ENCODE data around the gene PHLDA3.
"Not testable (repeated sequence)": the region's sequence is repeated elsewhere in the genome, so short reads cannot be mapped to it uniquely, and the experiment has no call there.

Gene PHLDA3

GRCh38 chr1:201503397-201504176 lies 34.6 kb upstream of the PHLDA3 start:
- DNase-seq: peak; percentile 99

DNA sequence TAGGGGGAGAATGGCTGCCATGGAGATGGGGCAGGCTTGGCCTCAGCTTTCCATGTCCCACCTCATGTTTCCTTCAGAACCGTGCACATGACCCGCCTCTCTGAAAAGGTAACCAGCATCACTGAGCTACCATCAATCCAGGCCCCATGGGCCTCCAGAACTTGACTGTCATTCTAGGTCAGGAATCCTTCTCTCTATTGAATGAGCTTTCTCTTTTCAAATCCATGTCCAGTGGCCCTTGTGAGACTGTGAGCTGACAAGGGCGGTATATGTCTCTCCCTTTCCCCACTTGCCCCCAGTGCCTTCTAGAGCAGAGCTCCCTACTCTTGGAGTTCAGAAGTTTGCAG lies 33.5 kb upstream of the PHLDA3 start:
- no peak for DNase-seq

DNA sequence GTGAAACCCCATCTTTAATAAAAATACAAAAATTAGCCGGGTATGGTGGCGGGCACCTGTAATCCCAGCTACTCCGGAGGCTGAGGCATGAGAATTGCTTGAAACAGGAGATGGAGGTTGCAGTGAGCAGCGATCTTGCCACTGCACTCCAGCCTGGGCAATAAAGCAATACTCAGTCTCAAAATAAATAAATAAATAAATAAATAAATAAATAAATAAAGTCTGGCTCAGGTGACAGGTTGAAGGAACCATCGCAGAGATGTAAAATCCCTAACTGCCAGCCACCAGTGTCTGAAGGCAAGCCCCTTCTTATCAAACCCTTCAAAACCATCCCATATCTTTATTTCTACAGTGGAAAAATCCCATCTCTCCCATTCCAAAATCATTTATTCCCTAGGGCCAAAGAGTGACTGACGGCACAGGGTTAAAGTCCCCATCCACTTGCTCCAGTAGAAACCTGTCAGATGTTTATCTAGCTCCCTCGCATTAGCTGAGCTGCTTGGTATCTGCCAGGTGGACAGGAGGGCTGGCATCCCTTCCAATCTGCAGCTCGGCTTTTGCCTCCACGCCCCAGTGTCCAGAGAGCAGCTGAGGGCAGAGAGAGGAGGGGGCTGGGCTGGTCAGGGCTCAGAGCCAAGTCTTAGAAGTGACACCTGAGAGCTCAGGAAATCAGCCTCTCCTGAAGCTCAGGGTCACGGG lies 33.0 kb upstream of the PHLDA3 start:
- no peak for DNase-seq

DNA sequence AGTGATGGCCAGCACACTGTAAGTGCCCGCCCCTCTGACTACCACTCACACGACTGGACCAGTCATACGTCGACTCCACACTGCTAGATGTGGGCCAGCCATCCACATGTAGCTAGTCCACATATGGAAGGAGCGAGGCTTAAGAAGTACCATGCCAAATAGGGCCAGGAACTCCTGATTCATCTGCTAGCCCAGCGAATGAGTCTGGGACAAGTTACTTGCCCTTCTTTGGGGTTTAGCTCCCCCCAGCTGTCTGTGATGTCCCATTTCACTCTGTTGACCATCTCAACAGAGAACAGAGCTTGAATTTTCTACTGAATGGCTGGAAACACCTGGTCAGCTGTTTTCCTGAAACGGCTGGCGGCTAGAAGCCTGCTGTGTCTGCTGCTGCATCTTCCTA lies 32.2 kb upstream of the PHLDA3 start:
- peak; percentile 78 for DNase-seq

DNA sequence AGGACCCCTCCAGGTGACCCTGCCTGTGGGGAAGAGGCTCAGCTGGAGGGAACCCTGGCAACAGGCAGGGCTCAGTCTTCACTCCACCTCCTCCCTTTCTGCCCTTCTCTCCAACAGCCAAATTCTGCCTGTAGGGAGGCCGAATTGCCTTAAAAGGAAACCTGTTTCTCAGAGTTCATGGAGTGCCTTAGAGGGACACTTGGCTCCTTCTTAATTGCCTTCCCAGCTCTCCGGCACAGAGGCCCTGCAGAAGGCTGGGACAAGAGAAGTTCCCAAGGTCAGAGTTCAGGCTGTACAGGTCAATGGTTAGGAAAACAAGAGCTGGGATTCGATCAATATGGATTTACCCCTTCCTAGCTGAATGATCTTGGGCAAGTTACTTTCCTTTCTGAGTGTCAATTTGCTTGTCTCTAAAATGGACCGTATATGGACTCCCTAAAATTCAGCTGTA lies 31.7 kb upstream of the PHLDA3 start:
- DNase-seq: peak; percentile 50

DNA sequence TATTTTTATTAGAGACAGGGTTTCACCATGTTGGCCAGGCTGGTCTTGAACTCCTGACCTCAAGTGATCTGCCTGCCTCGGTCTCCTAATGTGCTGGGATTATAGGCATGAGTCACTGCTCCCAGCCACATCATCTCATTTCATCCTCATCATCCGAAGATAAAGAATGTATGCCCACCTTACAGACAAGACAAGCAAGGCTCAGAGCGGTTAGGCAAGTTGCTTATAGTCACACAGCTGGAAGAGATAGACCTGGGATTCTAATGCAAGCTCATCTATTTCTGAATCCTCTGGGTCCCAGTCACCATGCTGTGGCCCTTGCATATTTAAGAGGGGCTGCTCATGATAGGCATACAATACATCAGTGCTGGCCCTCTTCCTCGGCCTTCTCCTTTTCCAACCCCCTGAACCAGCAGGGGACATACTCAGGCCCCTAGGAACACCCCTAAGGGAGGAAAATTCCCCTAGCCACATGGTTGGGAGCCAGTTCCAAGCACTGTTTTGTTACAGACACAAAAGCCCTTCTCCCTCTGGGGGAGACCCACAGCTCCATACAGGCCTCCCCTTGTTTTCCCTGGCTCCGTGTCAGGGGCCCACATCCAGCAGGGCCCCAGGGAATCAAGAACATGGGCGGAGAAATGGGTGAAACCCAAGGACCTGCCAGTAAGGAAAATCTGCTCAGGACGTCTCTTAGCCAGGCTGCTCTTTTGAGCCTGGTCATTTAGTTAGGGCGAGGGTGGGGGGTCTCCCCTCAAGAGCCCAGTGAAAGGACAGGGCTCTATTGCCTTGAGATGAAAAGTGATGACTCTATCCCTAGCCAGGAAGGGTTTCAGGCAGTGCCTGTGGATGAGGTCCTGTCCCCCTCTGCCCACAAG lies 31.0 kb upstream of the PHLDA3 start:
- DNase-seq: no peak

DNA sequence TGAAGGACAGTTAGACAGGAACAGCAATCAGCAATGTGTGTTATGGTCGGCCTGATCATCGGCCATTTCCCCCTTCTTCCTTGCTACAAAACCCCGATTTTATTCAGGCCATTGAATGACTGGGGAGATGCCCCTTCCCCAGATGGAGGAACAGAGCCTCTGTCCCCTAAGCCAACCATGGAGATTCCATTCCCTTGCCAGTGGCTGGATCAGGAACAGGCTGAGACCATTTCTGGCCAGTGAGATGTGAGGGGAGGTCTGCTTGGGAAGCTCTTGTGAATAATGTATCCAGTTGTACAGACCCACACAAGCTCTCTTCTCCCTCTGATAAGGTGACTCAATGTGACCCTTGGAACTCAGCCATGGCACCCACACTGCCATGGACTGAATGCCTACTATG lies 30.2 kb upstream of the PHLDA3 start:
- no peak for DNase-seq

GRCh38 chr1:201498621-201499020 lies 29.6 kb upstream of the PHLDA3 start:
- no peak for DNase-seq

GRCh38 chr1:201497935-201498509 lies 29.0 kb upstream of the PHLDA3 start:
- DNase-seq: no peak

DNA sequence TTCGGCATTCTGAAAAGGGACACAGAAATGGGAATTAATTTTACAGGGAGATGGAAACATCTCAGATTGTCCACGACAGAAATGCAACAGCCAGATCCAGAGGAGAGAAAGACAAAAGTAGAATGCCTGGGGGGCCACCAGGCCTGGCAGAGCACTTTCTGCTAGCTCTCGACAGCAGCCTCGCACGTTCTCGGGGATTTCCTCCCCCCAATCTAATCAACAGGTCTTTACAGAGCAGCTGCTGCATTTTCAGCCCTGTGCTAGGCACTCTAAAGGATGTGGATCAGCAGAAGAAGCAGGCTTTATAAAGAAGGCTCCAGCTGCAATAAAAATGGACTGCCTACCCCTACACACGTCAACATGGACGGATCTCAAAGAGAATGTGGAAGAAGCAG lies 27.3 kb upstream of the PHLDA3 start:
- DNase-seq: no peak

GRCh38 chr1:201495551-201496295 lies 26.7 kb upstream of the PHLDA3 start:
- DNase-seq: no peak

DNA sequence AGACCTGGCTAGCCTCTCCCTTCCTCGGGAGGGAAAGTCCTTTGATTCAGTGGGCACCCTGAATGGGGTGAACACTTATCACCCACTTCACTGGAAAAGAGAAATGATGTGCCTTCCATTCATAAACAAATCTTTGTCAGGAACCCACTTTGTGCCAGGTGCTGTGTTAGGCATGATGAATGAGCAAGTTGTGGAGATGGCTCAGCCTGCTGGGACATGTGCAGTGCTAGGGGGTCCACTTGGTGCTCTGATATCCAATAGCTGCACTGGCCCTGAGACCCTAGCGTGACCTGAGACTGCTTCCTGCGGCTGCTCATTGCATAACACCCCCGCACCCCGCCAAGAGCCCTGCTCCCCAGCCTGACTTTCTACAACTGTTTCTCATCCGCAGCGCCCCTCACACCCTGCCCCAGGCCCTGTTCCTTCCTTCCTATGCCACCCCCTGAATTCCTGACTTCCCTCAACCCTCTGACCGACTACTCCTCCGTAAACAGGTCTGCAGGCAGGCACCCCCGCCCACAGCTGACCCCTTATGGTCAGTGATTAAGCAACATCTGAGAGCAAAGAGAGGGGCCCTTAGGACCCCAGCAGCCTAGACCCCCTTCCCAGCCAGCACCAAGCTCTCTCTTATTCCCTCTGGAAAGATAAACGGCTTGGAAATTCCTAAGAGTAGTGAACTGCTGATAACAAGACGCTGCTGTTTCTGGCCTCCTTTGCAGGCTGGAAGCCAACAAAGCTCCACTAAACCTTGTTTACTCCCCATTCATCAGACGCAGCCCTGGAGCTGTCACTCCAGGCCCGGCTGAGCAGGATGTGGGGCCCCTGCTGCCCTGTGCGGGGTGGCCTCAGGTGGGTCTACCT lies 25.0 kb upstream of the PHLDA3 start:
- DNase-seq: no peak

DNA sequence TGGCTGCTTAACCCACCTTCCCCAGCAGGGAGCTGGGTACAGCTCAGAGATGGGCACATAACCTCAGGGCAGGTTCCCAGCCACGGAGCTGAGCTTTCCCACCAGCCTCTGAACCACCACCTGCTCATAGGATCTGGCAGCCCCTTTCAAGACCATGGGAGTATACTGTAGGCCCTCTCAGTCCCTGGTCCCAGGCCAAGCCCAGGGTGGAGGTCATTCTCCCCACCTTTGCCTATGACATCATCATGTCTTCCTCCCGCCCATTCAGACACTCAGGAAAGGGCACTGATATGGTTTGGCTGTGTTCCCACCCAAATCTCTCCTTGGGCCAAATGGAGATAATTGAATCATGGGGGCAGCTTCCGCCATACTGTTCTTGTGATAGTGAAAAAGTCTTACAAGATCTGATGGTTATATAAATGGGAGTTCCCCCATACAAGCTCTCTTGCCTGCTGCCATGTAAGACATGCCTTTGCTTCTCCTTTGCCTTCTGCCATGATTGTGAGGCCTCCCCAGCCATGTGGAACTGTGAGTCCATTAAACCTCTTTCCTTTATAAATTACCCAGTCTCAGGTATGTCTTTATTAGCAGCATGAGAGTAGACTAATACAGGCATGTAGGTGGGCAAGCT lies 24.2 kb upstream of the PHLDA3 start:
- not testable (repeated sequence) for DNase-seq

DNA sequence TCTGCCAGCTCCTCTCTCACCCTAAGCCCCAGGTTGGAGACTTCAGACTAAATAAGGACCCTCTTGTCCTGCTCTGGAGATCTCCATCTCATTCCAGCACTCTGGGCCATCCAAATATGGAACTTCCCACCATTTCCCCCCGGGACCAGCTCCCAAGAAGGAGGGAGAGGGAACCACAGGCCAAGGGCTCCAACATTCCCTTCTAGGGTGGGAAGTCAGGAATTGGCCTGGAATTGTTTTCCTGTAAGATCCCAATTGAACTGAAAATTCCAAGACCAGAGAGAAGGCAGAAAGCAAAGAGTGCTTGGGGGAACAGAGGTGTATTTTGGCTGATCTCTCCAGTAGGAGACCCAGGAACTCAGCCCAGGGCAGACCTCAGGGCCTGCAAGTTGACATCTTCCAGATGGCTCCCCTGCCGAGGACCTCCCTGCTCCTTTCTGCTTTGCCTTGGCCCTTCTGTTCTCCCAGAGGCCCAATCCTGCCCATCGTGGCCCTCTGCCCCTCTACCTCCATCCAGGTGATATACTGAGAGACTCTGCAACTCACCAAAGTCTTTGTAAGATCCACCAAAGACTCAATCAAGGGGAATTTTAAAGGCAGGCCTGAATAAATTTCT lies 23.0 kb upstream of the PHLDA3 start:
- DNase-seq: peak; percentile 56

DNA sequence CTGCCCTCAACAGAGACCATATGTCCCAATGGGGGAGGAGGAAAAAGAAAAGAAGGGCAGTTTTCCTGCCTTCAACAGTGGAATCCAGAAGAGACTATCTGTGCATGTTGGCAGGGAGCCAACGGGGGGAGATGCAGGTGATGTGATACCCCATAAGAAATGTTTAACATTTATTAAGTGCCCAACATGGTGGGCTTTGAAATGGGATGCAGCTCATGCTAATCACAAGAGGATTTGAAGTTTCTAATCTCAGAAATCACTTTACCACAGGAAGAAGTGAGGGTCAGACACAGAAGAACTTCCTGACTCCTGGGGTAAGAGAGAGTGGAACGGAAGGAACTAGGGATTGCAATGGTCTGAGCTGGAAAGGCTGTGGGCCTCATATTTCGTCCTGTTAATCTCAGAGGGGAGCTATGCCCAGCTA lies 21.7 kb upstream of the PHLDA3 start:
- no peak for DNase-seq

DNA sequence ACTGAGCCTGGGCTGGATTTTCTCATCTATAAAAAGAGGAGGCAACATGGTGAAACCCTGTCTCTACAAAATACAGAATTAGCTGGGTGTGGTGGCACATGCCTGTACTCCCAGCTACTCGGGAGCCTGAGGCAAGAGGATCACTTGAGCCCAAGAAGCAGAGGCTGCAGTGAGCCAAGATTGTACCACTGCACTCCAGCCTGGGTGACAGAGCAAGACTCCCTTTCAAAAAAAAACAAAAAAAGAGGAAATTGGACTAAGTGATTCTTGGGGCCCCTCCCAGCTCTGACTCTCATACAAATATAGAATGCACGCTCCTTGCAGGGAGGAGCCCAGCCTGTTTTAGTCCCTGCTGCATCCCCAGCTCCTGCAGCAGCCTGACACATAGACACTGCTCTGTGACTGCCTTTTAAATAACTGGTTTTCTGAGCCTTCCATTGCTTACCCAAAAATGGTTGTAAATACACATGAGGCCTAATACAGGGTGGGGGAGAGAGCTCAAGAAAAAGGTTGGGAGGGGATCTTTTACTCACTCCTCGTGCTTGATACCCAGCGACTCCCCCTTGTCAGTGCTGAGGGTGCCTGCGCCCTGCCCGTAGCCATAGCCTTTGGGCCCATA lies 20.8 kb upstream of the PHLDA3 start:
- DNase-seq: no peak

- DNase-seq: peak; percentile 96
Observed at GRCh38 chr1:201488830-201489589, 20.0 kb upstream of the PHLDA3 start.

DNA sequence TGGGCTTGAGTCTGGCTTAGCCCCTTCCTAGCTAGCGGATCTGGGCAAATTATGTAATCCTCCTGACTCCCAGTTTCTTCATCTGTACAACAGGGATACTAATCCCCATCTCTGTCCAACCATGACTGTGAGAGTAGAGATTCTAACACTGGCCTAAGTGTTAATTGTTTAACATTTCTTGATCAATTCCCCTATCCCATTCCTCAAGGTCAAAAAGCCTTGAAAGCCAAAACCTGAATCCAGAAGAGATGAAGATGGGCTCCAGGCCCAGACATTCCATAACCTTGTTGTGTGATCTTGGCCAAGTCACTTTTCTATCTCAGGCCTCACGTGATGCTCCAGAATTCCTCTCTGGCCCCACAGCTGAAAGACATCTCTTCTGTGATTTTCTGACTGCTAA lies 18.8 kb upstream of the PHLDA3 start:
- no peak for DNase-seq

- DNase-seq: no peak
Observed at GRCh38 chr1:201486187-201486586, 17.2 kb upstream of the PHLDA3 start.
